Tibial artery (tissue), 4 donors: ENCODE data around the gene TACC2.

ENCODE experiments used
- DNase-seq, 2 donors: peaks; one replicate each; pipeline ENCODE4 v3.0.0-alpha.2; 2019
- H3K27ac ChIP-seq, 2 donors: fragments of 200-600 bp; sonication (generic) in 1 of 2; 1 replicate in 1 of 2; 2 replicates in 1 of 2; pipeline ENCODE4 v1.5.1; 2018 to 2019; ENCODE audit warnings: mild to moderate bottlenecking in 1 of 2
- H3K27me3 ChIP-seq, 2 donors: fragments of 200-600 bp; sonication (generic) in 1 of 2; one replicate each; pipeline versions ENCODE4 v1.5.1 to v1.6.0; 2016 to 2019
- H3K36me3 ChIP-seq, 3 donors: fragments of 200-600 bp; sonication (generic) in 2 of 3; one replicate each; pipeline ENCODE4 v1.5.1; 2016 to 2019; ENCODE audit warnings: mild to moderate bottlenecking in 2 of 3
- H3K4me1 ChIP-seq, 4 donors: fragments of 200-600 bp; sonication (generic) in 2 of 4; 1 replicate in 3 of 4; 2 replicates in 1 of 4; pipeline ENCODE4 v1.5.1; 2016 to 2019
- H3K4me3 ChIP-seq, 2 donors: fragments of 200-600 bp; sonication (generic) in 1 of 2; 1 replicate in 1 of 2; 2 replicates in 1 of 2; pipeline ENCODE4 v1.5.1; 2018 to 2019; ENCODE audit warnings: mild to moderate bottlenecking in 2 of 2
- H3K9me3 ChIP-seq, 3 donors: fragments of 200-600 bp; sonication (generic) in 1 of 3; one replicate each; pipeline ENCODE4 v1.5.1; 2016 to 2019
- intact Hi-C: fragments of 100-400 bp; cut with DNase I; formaldehyde crosslinking; loops from one replicate; pipeline ENCODE4 v1.15.0; 2023; ENCODE audit warnings: low total_unique reads
- TF ChIP-seq, protein P1 (sequence below), 2 experiments: fragments of 200-600 bp in 1 of 2; fragments of 450-650 bp in 1 of 2; IDR thresholded peaks; one replicate each; pipeline ENCODE4 v1.5.1; 2017 to 2019; ENCODE audit warnings: antibody characterized with exemption in 2 of 2, mild to moderate bottlenecking in 1 of 2, moderate library complexity in 1 of 2

Gene TACC2

DNA sequence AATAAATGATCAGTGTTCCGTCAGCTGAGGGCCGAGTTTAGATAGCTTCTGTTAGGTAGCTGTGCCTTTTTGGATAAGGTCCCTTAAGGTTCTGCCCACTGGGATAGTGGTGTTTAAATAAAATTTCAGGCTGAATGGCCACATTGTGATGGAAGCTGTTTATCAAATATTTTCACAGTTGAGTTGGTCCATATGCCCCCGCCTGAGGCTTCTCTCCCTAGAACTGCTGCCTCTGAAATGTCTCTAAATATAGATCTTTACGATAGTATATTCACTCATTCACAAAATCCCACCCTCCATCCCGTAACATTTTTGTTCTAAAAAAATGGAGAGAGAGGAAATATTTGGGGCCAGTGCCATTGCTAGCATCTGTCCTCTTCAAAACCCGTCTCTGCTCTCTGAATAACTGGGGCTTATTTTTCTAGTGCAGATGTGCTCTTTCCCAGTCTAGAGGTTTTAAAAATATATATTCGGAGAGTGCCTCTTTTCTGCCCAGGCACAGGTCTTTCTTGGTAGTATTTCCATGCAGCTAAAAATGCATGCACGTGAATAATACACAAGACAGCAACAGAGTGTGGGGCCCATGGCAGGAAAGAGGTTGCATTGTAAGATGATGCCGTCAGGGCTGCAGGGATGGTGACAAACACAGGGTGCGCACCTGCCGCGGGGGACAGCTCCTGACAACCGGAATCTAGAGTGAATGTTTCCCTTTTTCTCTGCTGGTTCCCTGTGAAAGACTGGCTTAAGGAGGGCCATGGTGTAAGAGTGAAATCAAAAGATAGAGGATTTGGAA lies 176.7 kb downstream of the TACC2 start:
- DNase-seq: no peak
- Histone ChIP-seq H3K9me3 (no peaks in the 10 kb centered on the region), H3K4me3 (no peak overlapping the region), H3K4me1 (peaks cover 0 to 18% (median 9%) of the 10 kb centered on the region in 4 donors), H3K27ac (no peak overlapping the region), H3K36me3 (no peaks in the 10 kb centered on the region), H3K27me3 (no peaks in the 10 kb centered on the region)
- intact Hi-C loops: no loop called here
- TF ChIP-seq, protein P1, sequence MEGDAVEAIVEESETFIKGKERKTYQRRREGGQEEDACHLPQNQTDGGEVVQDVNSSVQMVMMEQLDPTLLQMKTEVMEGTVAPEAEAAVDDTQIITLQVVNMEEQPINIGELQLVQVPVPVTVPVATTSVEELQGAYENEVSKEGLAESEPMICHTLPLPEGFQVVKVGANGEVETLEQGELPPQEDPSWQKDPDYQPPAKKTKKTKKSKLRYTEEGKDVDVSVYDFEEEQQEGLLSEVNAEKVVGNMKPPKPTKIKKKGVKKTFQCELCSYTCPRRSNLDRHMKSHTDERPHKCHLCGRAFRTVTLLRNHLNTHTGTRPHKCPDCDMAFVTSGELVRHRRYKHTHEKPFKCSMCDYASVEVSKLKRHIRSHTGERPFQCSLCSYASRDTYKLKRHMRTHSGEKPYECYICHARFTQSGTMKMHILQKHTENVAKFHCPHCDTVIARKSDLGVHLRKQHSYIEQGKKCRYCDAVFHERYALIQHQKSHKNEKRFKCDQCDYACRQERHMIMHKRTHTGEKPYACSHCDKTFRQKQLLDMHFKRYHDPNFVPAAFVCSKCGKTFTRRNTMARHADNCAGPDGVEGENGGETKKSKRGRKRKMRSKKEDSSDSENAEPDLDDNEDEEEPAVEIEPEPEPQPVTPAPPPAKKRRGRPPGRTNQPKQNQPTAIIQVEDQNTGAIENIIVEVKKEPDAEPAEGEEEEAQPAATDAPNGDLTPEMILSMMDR (IDR thresholded peaks at IDR 0.05): no peak

DNA sequence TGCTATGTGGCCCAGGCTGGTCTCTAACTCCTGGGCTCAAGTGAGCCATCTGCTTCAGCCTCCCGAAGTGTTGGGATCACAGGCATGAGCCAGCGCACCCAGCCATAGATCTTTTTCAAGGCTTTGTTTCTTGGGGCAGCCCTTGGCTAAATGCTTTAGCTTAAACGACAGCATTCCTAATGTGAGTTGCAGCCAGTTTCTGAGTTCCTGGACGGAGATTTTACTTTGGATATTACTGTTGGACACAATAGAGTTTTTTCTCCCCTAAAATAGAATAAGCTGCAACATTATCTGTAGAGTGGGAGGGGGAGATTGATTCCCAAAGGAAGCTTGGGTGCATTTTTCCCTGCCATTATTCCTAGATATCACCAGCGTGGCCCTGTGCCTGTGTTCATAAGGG lies 179.1 kb downstream of the TACC2 start:
- H3K9me3 ChIP-seq: no peaks in the 10 kb centered on the region
- no peak overlapping the region for H3K27ac ChIP-seq
- no peak for DNase-seq
- TF ChIP-seq, protein P1 (IDR thresholded peaks at IDR 0.05): no peak
- no peak overlapping the region for H3K4me3 ChIP-seq
- intact Hi-C loops: no loop called here
- H3K27me3 ChIP-seq: no peaks in the 10 kb centered on the region
- peaks cover 0 to 24% (median 11%) of the 10 kb centered on the region in 4 donors for H3K4me1 ChIP-seq
- no peaks in the 10 kb centered on the region for H3K36me3 ChIP-seq

DNA sequence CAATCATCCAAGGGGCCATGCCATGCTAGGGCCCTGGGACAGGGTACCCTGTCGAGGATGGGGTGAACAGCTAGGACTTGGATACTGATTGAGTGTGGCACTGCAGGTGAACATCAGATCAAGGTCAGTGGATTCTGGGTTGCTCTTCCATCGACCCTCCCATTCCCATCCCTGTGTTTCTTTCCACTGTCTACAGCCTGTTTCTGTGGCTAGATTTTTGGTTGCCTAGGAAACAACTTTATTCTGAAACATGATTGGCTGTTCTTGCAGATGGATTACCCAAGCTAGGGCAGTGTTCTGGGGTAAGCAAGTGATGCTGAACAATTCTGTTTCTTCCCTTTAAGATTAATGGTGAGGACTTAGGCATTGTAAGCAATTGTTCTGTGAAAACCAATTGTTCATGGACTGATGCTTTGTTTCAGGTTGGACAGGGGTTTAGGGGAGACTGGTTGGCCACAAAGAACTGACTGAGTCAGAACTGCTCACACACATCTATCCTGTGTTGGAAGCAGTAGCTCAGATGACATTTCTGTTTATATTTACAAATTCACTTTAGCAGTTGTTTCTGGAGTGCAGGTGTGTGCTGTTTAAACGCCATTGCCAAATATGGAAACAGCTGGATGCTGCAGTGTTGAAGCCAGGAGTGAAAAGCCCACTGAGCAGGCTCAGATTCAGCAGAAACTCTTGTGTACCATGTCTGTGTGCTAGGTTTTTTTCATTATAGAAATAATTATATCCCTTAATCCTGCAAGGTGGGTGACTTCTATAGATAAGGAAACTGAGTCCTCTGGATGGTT lies 179.8 kb downstream of the TACC2 start:
- intact Hi-C loops: no loop called here
- Histone ChIP-seq H3K27me3 (no peaks in the 10 kb centered on the region), H3K36me3 (peaks cover 0 to 3% (median 0%) of the 10 kb centered on the region in 3 donors), H3K9me3 (no peaks in the 10 kb centered on the region), H3K4me1 (peaks cover 0 to 22% (median 8%) of the 10 kb centered on the region in 4 donors), H3K27ac (no peak overlapping the region), H3K4me3 (no peak overlapping the region)
- no peak for DNase-seq
- TF ChIP-seq, protein P1 (IDR thresholded peaks at IDR 0.05): no peak

DNA sequence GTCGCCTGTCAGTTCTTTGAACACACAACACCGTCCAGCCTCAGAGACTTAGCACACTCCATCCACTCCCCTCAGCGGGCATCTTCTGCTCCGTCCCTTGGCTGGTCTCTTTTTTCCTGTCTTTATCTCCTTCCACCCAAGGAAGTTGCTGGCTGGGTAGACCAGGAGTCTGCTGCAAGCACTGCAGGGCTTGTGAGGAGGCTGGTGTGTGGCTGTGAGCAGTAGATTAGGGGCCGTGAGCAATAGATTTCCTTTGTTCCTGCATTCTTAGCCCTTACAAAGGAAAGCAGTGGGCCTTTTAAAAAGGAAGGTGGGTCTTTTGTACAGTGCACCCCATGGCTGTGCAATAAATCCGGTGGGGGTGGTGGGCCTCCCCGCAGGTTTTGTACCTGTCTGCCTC lies 181.8 kb downstream of the TACC2 start:
- Histone ChIP-seq H3K4me1 (peaks cover 0 to 19% (median 5%) of the 10 kb centered on the region in 4 donors), H3K36me3 (peaks cover 0 to 4% (median 0%) of the 10 kb centered on the region in 3 donors), H3K9me3 (no peaks in the 10 kb centered on the region), H3K27me3 (no peaks in the 10 kb centered on the region), H3K27ac (no peak overlapping the region), H3K4me3 (no peak overlapping the region)
- DNase-seq: no peak
- TF ChIP-seq, protein P1 (IDR thresholded peaks at IDR 0.05): no peak
- intact Hi-C loops: no loop called here

DNA sequence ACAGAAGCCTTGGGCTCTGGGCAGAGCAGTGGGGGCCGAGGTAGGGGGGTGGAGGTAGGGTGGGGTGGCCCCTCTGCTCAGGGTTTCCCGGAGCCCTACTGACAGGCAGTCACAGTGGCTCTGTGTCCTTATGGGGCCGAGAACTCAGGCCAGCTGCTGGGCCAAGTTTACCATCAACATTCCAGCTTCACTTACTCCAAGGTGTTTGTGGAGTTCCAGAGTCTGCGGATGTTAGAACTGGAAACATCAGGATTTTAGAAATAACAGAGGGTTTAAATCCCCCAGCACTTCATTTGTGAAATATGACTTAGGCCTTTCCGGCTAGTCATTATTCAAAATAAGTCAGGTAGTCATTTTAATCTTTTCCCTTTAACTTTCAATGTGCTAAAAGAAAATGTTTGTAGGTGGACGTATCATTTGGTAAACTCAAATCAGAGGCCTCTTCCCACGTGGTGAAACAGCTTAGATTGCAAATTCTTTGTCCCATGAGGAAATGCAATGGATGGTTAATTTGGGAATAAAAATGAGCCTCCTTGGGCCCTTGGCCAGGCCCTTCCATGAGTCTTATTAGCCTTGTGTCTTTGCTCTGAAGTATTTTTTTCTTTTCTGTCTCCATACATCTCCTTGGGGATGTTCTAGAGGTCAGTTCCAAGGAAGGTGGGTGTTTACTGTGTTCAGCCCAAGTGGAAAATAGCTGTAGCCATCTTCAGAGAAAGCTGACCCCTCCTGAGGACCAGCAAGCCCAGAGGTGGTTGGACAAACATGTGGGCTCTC lies 182.5 kb downstream of the TACC2 start:
- no peaks in the 10 kb centered on the region for H3K27me3 ChIP-seq
- H3K36me3 ChIP-seq: peaks cover 0 to 4% (median 0%) of the 10 kb centered on the region in 3 donors
- no peak overlapping the region for H3K27ac ChIP-seq
- intact Hi-C loops: no loop called here
- H3K4me1 ChIP-seq: peaks cover 0 to 19% (median 5%) of the 10 kb centered on the region in 4 donors
- no peak for DNase-seq
- no peaks in the 10 kb centered on the region for H3K9me3 ChIP-seq
- TF ChIP-seq, protein P1 (IDR thresholded peaks at IDR 0.05): no peak
- no peak overlapping the region for H3K4me3 ChIP-seq
